HCT116 (cell line): ENCODE measurements around the gene SHISA6.

ENCODE experiments used
- CTCF ChIP-seq, 3 experiments: fragments of 200-600 bp in 1 of 3; sonication (generic) in 1 of 3; IDR thresholded peaks in 2 of 3; conservative IDR thresholded peaks in 1 of 3; 2 replicates each; pipeline ENCODE4 v1.5.1; 2012 to 2017; ENCODE audit warnings: low read depth in 2 of 3, low read length in 2 of 3, antibody characterized with exemption in 1 of 3, borderline replicate concordance in 1 of 3, control low read depth in 1 of 3, mild to moderate bottlenecking in 1 of 3, mixed read lengths in 1 of 3, mixed run types in 1 of 3, moderate library complexity in 1 of 3; ENCODE audit not compliant: insufficient read depth in 1 of 3
- EZH2phosphoT487 ChIP-seq: fragments of 200-600 bp; IDR thresholded peaks from 2 replicates; pipeline ENCODE4 v1.6.1; 2018; ENCODE audit warnings: antibody characterized with exemption, borderline replicate concordance
- RAD21 ChIP-seq: IDR thresholded peaks from 2 replicates; pipeline ENCODE4 v1.6.1; 2012; ENCODE audit warnings: low read depth, mild to moderate bottlenecking
- TCF7L2 ChIP-seq: IDR thresholded peaks from 2 replicates; pipeline ENCODE4 v1.7.0; 2011; ENCODE audit warnings: borderline replicate concordance, inconsistent platforms; ENCODE audit not compliant: insufficient read depth, insufficient read length; ENCODE audit errors: extremely low read depth

- TF ChIP-seq CTCF (IDR thresholded peaks at IDR 0.05 in 2 of 3, conservative IDR thresholded peaks at IDR 0.05 in 1 of 3; ENCODE audit: borderline replicate concordance in 1 of 3, insufficient read depth in 1 of 3, low read depth in 2 of 3, low read length in 2 of 3) (no peak), EZH2phosphoT487 (no peak), RAD21 (no peak), TCF7L2 (no peak)
These were observed 348.7 kb downstream of the SHISA6 start for GRCh38 chr17:11589716-11590115.
